Measurements from ENCODE around the gene REXO5. TPM values are rescaled to one million over a fixed set of nuclear protein-coding genes. Genes with fewer than 3 reads are reported as not detected.
A peak's percentile ranks its signal among the peaks of the same experiment; 100 is the strongest.
"Not testable (repeated sequence)": the region's sequence is repeated elsewhere in the genome, so short reads cannot be mapped to it uniquely, and the experiment has no call there.

The REXO5 gene
- total RNA-seq, 1 experiment from 2014 or later = 9.5 TPM

DNA sequence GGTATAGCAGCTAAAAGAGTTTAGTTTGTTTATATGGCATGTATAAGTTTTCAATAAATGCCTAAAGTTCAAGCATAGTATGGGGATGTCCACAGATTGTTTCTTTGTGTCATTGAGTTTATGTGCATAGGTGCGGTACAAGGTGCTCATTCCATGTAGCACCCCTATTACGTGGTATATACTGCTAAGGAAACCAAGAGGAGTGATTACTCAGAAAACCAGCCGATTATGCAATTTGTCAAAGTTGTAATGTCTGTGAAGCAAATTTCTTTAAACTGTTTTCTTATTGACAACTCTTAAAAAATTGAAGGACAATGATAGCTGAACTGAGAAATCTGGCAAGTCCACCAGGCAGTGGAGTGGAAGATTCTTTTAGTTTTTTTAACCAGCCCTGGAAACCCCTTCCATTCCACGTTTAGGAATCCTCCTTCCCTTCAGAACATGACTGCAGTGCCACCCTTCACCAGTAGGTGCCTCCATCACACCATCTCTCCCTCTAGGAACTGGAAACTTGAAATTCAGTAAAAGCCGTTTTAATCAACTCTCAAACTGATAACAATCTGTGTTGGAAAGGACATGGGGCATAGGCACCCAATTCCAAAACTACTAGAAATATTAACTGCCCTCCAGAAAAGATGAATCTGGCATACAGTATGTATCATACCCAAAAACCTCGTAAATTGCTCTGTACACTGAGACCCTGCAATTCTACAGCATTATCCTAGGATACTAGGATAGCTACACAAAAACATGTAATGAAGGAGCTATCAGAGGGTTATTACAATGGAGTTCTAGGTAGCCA lies 43.5 kb downstream of the REXO5 start:
- DNase-seq (ENCODE audit: low read depth) = peak; percentile 58

DNA sequence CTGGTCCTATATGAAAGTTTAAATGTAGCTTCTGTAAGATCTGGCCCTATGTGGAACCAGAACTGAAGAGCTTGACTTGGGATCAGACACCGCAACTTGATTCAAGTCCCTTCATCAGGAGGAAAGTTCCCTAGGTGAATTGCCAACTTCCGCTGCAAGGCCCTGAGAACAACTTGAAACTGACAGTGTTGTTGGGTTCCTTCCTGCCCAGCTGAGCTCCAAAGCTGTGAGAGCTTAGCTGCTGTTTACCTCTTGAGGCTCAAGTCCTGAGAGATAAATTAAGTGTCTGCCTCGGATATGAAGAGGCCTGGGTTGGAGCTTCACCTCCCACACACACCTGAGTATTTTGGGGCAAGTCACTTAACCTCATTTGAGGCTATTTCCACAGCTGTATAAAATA lies 44.7 kb downstream of the REXO5 start:
- DNase-seq (ENCODE audit: low read depth) = no peak

DNA sequence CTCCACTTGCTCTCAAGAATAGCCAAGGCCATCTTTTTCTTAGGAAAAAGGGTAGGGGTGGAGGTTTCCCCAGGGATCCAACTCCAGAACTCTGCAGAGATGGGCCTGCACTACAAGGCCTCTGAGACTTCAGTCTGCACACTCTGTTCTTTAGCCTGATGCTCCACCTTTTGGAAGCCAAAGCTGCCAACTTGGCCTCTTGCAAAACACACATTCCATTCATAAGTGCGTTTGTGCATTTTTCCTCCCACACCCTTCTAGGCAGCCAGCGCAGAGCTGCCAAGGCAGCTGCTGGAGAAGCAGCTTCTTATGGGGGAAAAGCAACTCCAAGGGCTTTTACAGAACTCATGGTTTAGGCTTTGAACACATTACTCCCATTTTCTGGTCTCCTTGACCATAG lies 45.3 kb downstream of the REXO5 start:
- DNase-seq (ENCODE audit: low read depth) = peak; percentile 71

DNA sequence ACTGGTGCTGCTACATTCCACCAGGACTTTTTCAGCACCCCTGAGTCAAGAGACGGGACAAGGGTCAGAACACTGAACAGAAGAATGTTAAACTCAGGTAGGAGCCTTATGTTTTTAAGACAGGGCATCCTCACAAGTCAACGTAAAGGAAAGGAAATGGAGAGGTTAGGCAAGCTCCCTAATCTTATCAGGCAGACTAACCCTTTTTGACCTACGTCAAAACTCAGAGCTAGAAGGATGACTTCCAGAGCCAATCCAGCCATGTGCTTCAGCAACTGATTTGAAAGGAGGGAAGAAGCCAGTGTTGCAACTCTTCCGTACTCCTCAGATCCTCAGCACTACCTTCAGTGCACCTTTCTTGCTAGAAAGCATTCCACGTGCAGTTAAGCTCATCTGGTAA lies 46.8 kb downstream of the REXO5 start:
- DNase-seq (ENCODE audit: low read depth) = no peak

DNA sequence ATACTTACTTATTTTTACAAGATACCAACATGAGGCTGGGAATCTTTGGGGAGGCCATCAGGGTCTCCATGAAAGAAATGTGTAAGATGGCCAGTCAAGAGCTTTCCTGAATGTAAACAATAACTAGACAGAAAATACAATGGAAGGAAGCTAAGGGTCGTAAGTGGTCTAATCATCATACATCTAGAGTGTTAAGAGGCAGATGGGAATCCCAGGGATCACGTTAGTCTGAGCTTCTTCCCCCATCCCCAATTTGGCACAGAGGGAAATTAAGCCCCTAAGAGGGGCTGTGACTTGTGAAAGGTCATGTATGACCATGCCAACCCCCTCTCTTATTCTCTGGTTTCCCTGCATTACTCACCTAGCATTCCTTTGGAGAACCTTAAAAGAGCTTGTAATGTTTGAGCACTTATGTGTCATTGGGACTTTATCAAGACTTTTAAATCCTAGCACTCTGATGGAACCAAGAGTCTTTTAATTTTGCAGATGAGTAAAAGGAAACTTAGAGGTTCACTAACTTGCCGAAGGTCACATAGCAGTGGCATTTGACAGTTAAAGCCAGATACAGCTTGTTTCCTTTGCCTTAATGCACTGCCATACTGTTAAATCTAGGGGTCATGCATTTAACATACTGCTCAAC lies 47.8 kb downstream of the REXO5 start:
- DNase-seq (ENCODE audit: low read depth) = peak; percentile 36

DNA sequence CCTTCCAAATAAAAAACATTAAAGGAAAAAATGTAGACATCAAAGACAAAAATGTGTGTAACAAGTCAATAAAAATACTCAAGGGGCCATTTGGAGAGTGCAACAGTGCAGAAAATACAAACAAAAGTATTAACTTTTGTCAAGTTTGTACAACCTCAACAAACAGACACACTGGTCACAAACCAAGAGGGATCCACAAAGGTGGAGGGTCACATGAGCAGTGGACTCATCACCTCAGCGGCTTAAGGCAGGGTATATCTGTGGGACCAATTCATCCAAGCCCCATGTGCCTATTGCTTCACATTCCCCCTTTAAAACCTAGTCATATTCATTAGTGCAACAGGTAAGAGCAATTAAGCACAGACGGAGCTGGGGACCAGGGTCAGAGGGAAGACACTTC lies 48.6 kb downstream of the REXO5 start:
- no peak for DNase-seq (ENCODE audit: low read depth)

DNA sequence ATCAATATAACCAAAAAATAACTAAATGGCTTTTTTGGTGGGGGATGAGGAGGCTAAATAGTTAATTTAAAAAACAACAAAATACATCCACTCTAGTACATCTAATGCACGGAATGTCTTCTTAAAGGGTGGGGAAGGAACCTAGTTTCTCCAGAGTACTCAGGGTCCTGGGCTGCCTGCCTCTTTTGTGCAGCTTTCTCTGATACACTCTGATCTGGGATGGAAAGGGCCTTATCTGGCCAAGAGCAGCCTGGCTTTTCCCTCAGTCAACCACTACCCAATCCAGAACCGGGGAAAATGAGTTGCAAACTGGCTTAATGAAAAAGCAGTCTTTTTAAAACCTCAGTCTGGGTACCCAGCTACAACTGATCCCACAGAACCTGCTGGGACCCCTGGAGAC lies 51.0 kb downstream of the REXO5 start:
- DNase-seq (ENCODE audit: low read depth) = no peak

DNA sequence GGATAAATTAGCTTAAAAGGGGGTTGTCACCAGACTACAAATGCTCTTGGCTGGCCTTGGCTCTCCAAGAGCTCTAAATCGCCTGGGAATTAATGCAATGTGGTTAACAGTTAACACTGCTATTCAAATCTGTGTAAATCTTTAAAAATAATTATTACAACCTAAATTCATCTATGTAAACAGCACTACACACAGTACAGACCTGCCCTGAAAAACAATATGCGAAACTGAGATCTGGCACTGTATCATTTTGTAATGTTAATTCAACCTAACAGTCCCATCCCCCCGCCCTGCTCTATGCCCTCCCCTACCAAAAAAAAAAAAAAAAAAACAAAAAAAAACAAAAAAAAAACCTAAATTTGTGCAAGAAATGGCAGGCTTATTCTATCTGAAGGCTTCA lies 52.9 kb downstream of the REXO5 start:
- no peak for DNase-seq (ENCODE audit: low read depth)

DNA sequence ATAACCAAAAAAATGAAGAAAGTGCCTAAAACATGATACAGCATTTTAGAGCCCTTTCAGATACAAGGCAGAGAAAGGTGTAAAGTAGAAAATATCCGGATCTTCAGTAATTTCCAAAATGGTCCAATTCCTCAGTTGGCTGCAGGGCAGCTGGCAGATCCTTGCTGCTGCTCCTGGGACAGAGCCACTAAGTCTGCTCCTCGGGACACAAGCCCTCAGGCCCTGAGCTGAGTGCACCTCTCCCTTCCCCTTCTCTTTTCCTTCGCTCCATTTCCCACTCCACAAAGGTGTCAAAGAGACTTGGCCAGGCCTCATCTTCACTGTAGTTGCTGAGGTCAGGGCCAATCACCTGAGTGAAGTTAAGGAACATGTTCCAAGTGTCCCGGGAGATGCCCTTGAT lies 53.4 kb downstream of the REXO5 start:
- DNase-seq (ENCODE audit: low read depth) = no peak

DNA sequence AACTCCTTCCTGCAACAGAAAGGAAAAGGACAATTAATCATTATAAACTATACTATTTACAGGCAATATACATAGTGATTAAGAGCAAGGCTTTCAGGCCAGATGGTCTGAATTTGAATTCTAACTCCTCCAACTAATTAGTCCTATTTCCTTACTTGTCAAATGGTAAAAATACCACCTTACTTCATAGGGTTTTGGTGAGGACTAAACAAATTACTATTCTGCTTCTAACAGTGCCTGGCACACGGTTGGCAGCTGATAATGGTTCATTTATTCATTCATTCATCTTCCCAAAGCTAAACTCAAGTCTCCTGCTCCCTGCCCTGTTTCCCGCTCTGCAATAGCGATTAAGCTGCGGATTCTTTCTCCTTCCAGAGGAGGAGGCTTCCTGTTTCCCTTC lies 54.0 kb downstream of the REXO5 start:
- DNase-seq (ENCODE audit: low read depth) = no peak

DNA sequence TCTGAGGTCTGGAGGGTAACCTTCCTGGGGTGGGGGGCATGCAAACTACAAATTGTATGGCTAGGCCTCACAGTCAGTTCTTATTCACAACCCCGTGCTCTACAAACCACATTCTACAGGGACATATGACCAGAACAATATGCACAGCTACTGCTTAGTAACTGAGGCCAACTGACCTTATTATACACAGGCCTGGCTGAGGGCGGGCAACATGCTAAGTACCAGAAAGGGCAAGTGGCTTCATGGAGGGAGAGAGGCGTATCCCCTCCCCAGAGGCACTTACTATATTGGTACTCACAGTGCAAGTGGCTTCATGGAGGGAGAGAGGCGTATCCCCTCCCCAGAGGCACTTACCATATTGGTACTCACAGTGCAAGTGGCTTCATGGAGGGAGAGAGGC lies 54.7 kb downstream of the REXO5 start:
- not testable (repeated sequence) for DNase-seq (ENCODE audit: low read depth)

DNA sequence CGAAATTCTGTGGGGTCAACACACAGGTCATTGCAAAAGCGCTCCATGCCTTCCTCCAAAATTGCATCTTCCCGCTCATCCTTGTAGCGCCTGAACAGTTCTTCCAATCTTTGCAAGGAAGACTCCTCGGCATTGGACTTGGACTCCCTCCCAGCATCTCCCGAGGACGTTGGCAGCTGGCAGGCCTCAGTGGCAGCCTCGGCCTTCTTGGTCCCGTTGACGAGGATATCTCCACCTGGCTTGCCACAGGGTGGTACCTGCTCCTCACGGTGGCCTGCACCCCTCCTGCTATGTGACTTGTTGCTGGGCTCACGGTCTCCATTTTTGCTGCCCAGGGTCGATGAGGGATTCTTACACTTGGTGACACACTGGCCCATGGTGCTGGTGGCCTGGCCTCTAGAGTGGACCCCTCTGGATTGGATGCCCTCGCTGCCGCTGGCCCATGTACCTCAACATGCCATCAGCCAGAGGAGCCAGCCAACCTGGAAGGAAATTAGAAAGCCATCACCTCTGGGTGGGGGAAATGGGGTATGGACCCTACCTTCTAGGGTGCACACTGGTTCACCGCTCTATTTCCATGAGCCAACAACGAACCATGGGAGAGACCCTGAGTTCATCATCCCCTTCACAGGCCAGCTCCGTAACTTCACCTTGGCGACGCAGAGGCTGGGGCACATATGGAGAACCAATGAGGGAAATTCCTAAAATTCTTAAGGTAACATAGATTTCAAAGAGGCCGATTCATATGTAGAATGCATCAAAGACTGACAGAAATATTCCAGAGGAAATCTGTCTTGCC lies 56.0 kb downstream of the REXO5 start:
- no peak for DNase-seq (ENCODE audit: low read depth)

DNA sequence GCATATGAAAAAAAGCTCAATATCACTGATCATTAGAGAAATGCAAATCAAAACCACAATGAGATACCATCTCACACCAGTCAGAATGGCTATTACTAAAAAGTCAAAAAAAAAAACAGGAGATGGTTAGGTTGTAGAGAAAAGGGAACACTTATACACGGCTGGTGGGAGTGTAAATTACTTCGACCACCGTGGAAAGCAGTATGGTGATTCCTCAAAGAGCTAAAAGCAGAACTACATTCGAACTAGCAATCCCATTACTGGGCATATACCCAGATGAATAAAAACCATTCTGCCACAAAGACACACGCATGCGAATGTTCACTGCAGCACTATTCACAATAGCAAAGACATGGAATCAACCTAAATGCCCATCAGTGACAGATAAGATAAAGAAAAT lies 58.0 kb downstream of the REXO5 start:
- DNase-seq (ENCODE audit: low read depth) = not testable (repeated sequence)

DNA sequence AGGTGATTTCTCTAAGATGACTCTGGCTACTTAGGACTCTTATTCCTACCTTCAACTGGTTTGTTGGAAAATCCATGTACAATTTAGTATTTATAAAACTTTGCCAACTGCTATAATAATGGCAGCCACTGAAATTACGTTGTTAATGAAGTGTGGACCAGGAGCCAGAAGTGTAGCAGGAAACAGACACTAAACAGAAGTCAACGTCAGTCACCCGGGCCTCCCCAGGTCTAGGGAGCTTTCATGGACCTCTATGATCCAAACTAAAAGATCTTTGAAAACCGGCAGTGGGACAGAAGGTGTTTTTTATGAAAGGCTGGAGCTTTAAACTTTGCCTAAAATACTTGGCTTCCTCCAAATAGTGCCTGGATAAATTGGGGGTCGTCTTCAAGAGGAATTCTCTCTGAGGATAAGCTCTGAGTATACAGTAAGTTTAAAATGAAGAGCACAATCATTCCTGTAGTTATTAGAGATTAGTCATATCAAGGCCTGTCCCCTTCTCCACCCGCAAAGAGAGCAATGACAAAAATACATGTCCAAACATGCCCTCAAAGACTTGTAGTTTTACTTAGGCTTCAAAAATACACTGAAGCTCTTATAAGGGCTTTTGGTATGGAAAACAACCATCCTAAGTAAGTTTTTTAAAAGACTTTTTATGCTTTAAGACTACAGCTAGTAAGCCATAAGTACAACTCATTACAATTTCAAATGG lies 59.2 kb downstream of the REXO5 start:
- DNase-seq (ENCODE audit: low read depth) = peak; percentile 54

DNA sequence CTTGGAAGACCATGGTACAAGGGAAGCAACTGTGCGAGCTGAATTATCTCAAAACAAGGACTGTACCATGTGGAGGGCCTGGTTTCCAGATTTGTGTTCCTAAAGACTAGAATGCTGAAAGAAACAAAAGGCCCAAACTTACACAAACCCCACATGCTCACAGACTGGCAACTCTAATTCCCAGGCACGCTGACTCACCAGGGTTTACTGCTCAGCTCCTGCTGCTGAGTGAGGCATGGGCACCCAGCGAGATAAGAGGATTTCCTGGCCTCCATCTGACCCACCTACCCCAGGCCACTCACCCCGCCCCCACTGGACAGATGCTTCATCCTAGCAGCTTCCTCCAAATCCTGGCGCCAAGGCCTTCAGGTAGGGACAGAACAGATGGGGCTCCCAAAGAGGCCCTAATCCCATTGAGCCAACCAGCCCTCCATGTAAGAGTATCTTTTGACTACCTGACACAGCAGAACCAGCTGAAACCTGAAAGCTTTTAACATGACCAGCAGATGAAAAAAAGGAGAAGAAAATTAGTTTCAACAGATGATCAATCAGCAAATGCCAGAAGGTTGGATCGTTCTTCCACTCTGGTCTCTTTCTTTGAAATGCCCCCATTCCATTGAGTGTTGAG lies 59.9 kb downstream of the REXO5 start:
- DNase-seq (ENCODE audit: low read depth) = peak; percentile 94

DNA sequence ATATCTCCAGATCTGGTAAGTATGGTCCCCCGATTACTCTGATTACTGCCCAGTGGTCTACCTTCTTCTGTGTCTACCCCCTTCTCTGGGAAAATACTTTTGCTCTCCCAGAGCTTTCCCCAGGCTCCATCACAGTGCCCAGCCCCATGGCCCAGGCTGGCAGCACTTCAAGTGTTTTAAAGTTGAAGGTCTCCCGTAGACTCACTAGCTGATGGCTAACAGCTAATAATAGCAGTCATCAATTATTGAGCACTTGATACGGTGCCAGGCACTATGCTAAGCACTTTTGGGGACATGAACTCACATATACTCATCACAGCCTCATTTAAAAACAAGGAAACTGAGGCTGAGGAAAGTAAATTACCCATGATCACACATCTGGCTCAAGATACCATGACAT lies 60.5 kb downstream of the REXO5 start:
- DNase-seq (ENCODE audit: low read depth) = no peak

DNA sequence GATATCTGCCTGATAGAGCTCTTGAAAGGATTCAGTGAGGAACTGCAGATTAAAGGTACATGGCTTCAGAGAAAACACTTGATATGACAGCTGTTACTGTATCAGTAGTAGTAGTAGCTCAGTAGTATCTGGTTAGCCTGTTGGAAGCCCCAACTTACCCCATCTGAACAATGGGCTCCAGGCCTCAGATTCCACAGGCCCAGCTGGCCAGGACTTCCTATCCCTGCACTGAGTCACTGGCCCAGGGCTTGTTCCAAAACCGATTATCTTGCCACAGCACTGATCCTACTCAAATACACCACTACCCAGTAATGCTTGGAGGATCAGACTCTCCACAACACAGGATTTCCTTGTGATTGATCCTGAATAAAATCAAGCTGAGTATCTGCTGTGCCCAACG lies 61.3 kb downstream of the REXO5 start:
- peak; percentile 42 for DNase-seq (ENCODE audit: low read depth)

DNA sequence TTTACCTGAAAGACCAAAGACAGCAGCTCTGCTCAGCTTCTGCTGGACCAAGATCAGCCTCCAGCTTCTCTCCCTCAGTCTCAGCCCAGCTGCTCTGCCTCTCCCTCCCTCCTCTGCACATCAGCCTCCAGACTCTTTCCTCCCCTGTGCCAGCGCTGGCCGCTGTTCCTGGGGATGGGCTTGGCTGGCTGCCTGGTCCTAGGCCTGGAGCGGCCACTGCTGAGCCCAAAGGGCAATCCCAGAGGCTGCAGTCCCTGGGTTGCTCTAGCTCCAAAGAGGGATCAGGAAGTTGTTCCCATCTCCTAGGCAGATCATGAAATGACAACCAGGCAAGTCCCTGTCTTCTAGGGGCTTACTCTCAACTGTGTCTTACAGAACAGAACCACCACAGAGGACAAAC lies 62.6 kb downstream of the REXO5 start:
- peak; percentile 81 for DNase-seq (ENCODE audit: low read depth)

DNA sequence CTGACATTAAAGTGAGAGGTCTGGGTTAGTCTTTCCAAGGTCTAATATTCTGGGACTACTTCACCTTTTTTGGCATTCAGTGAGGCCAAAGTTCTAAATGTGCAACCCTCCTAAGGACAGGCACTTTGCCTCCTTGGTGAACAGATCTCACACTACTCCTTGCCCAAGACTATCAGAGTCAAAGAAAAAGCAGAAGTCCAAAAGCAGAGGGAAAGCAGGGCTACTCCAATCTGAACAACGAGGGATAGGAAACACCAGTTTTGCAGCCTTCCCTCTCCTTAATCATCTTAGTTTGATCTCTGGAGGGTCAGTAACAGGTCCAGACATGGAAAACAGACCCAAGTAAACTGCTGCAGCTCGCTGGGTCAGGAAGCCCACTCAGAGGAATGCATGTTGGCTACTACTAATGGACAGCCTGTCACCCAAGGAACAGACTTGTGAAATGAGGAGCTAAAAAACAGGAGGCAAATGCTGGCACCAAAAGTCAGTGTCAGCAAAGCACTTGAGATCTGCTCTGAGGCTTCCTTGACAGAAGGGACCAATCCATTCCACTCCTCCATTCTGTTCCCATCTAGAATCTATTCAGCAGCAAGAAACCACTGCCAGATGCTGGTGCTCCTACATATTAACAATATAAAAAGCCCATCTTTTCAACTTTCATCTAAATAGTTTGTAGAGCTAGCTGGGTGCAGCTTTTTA lies 63.9 kb downstream of the REXO5 start:
- DNase-seq (ENCODE audit: low read depth) = no peak

DNA sequence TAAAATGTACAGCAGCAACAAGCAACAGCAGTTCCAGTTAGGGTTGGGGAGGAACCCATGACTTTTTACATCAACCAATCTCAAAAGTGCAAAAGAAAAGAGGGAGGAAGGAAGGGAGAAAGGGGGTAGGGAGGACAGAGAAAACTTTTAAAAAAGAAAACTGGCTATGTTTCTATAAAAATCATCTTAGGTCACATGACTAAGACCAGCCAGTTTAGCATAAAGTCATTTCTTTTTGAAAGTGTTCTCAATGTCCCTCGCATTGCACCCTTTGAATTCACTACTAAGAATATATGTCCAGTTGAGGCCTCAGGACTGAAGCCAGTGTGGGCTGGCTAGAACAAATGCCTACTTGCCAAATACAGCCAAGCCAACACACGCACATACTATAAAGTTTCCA lies 64.9 kb downstream of the REXO5 start:
- DNase-seq (ENCODE audit: low read depth) = no peak

All from M059J (cell line).